SK-N-SH (cell line): ENCODE data around the gene GALK1. TPM values are rescaled to one million over a fixed set of nuclear protein-coding genes. Genes with fewer than 3 reads are reported as not detected.

Experiments used
- CTCF ChIA-PET: fragments of 300-600, 350-600 bp; formaldehyde crosslinking; extraction: SDS; loops from one replicate; lab custom pipeline; 2021; lab: Yijun Ruan, JAX
- POLR2A ChIA-PET: fragments of 350-600 bp; sonication (Branson Sonifier 250); formaldehyde crosslinking; extraction: SDS; loops from one replicate; lab custom pipeline; 2020; ENCODE audit warnings: antibody characterized with exemption, inconsistent platforms; lab: Yijun Ruan, JAX
- DNase-seq: peaks from one replicate; pipeline ENCODE4 v3.0.0; 2012
- H2AFZ ChIP-seq: fragments of 200-600 bp; sonication (generic); 2 replicates; pipeline ENCODE4 v1.8.1; 2016; ENCODE audit warnings: antibody characterized with exemption, mild to moderate bottlenecking, low read depth
- H3F3A ChIP-seq: fragments of 200-600 bp; sonication (generic); replicated peaks from 2 replicates; pipeline ENCODE3; 2016; ENCODE audit warnings: antibody characterized with exemption, mild to moderate bottlenecking; ENCODE audit not compliant: insufficient read depth
- H3K27ac ChIP-seq, 2 experiments: fragments of 200-500 bp in 1 of 2; fragments of 200-600 bp in 1 of 2; sonication (Bioruptor generic) in 1 of 2; sonication (generic), shearing (Covaris generic) in 1 of 2; 2 replicates each; pipeline versions ENCODE4 v1.5.1 to v1.6.1; 2014 to 2016; ENCODE audit warnings: low read depth in 2 of 2, inconsistent platforms in 1 of 2, low read length in 1 of 2, mild to moderate bottlenecking in 1 of 2, mixed read lengths in 1 of 2
- H3K27me3 ChIP-seq: fragments of 200-600 bp; sonication (generic), shearing (Covaris generic); 2 replicates; pipeline ENCODE4 v1.6.1; 2016; ENCODE audit warnings: mixed run types; ENCODE audit not compliant: insufficient read depth
- H3K36me3 ChIP-seq, 2 experiments: fragments of 200-500 bp in 1 of 2; fragments of 200-600 bp in 1 of 2; sonication (Bioruptor generic) in 1 of 2; sonication (generic) in 1 of 2; replicated peaks in 1 of 2; 2 replicates each; pipeline versions ENCODE3 to v1.5.1; 2014 to 2016; ENCODE audit warnings: low read length in 1 of 2, mild to moderate bottlenecking in 1 of 2; ENCODE audit not compliant: insufficient read depth in 2 of 2, control insufficient read depth in 1 of 2
- H3K4me1 ChIP-seq, 2 experiments: fragments of 200-500 bp in 1 of 2; fragments of 200-600 bp in 1 of 2; sonication (Bioruptor generic) in 1 of 2; sonication (generic), shearing (Covaris generic) in 1 of 2; 2 replicates each; pipeline versions ENCODE4 v1.5.1 to v1.6.1; 2014 to 2016; ENCODE audit warnings: low read depth in 1 of 2, low read length in 1 of 2, mixed run types in 1 of 2; ENCODE audit not compliant: insufficient read depth in 2 of 2, control insufficient read depth in 1 of 2
- H3K4me2 ChIP-seq: fragments of 200-600 bp; sonication (generic), shearing (Covaris generic); 2 replicates; pipeline ENCODE4 v1.6.1; 2017; ENCODE audit warnings: mixed run types
- H3K4me3 ChIP-seq, 2 experiments: fragments of 200-500 bp in 1 of 2; fragments of 200-600 bp in 1 of 2; sonication (Bioruptor generic) in 1 of 2; sonication (generic), shearing (Covaris generic) in 1 of 2; 2 replicates each; pipeline versions ENCODE4 v1.5.1 to v1.8.1; 2014 to 2016; ENCODE audit warnings: low read depth in 2 of 2, inconsistent platforms in 1 of 2, low read length in 1 of 2, mild to moderate bottlenecking in 1 of 2, mixed read lengths in 1 of 2, moderate library complexity in 1 of 2
- H3K79me2 ChIP-seq: fragments of 200-600 bp; sonication (generic); 2 replicates; pipeline ENCODE4 v1.8.1; 2017; ENCODE audit warnings: mild to moderate bottlenecking; ENCODE audit not compliant: insufficient read depth
- H3K9ac ChIP-seq: fragments of 200-600 bp; sonication (generic); 2 replicates; pipeline ENCODE4 v1.6.1; 2017; ENCODE audit warnings: mixed run types
- H3K9me2 ChIP-seq: fragments of 200-600 bp; sonication (generic); 2 replicates; pipeline ENCODE4 v1.6.1; 2017; ENCODE audit warnings: mixed run types
- H3K9me3 ChIP-seq: fragments of 200-600 bp; sonication (generic); 2 replicates; pipeline ENCODE4 v1.6.1; 2017; ENCODE audit warnings: mixed run types, mild to moderate bottlenecking, moderate library complexity
- H4K20me1 ChIP-seq: fragments of 200-600 bp; sonication (generic); 2 replicates; pipeline ENCODE4 v1.6.1; 2017; ENCODE audit warnings: mild to moderate bottlenecking, mixed run types; ENCODE audit not compliant: insufficient read depth
- CHD2 ChIP-seq: fragments of 150-350 bp; IDR thresholded peaks from 2 replicates; pipeline ENCODE4 v1.6.1; 2018; ENCODE audit warnings: low read length; ENCODE audit not compliant: partially characterized antibody
- FOXJ3 ChIP-seq: sonication (generic); formaldehyde crosslinking; IDR thresholded peaks from 2 replicates; pipeline ENCODE4 v1.5.1; 2020; ENCODE audit warnings: mild to moderate bottlenecking, missing genetic modification reagents
- JUND ChIP-seq: IDR thresholded peaks from 2 replicates; pipeline ENCODE4 v1.4.0; 2012
- MXI1 ChIP-seq: IDR thresholded peaks from 2 replicates; pipeline ENCODE4 v1.6.1; 2012; ENCODE audit warnings: mild to moderate bottlenecking, low read depth, low read length, improper control_type of control experiment
- NFIC ChIP-seq: IDR thresholded peaks from 2 replicates; pipeline ENCODE4 v1.4.0; 2012; ENCODE audit warnings: borderline replicate concordance
- NRF1 ChIP-seq: IDR thresholded peaks from 2 replicates; pipeline ENCODE4 v1.6.1; 2012; ENCODE audit warnings: low read depth, mild to moderate bottlenecking, low read length
- POLR2AphosphoS5 ChIP-seq: IDR thresholded peaks from 2 replicates; pipeline ENCODE4 v1.6.1; 2012; ENCODE audit warnings: low read depth, low read length
- RAD21 ChIP-seq: IDR thresholded peaks from 2 replicates; pipeline ENCODE4 v1.6.1; 2012; ENCODE audit warnings: mild to moderate bottlenecking, low read length
- RCOR1 ChIP-seq: fragments of 150-350 bp; IDR thresholded peaks from 2 replicates; pipeline ENCODE4 v1.6.1; 2017; ENCODE audit warnings: antibody characterized with exemption, low read length
- RFX5 ChIP-seq: IDR thresholded peaks from 2 replicates; pipeline ENCODE4 v1.6.1; 2012; ENCODE audit warnings: mild to moderate bottlenecking, improper control_type of control experiment, low read length
- SMC3 ChIP-seq: IDR thresholded peaks from 2 replicates; pipeline ENCODE4 v1.6.1; 2012; ENCODE audit warnings: low read depth, low read length, improper control_type of control experiment
- TAF1 ChIP-seq: IDR thresholded peaks from 2 replicates; pipeline ENCODE4 v1.6.1; 2012; ENCODE audit warnings: low read depth, mild to moderate bottlenecking, low read length, moderate library complexity, borderline replicate concordance
- TCF12 ChIP-seq: IDR thresholded peaks from 2 replicates; pipeline ENCODE4 v1.4.0; 2012
- TEAD4 ChIP-seq: IDR thresholded peaks from 2 replicates; pipeline ENCODE4 v1.4.0; 2012; ENCODE audit warnings: mild to moderate bottlenecking, borderline replicate concordance; ENCODE audit not compliant: insufficient read depth
- USF2 ChIP-seq: fragments of 150-350 bp; IDR thresholded peaks from 2 replicates; pipeline ENCODE4 v1.6.1; 2017; ENCODE audit warnings: antibody characterized with exemption, low read length, low read depth, borderline replicate concordance
- ZBTB33 ChIP-seq: IDR thresholded peaks from 2 replicates; pipeline ENCODE4 v1.4.0; 2012; ENCODE audit warnings: low read depth, borderline replicate concordance
- WGBS: methylation state at CpG from one replicate; pipeline ENCODE4 v1.1.6; 2017; ENCODE audit warnings: low lambda C conversion rate; 5-methylcytosine and 5-hydroxymethylcytosine counted together
- polyA plus RNA-seq, 3 experiments: library from polyadenylated mRNA; depleted of rRNA; stranded (reverse); fragments of >200 nt; gene quantifications; 2 replicates each; pipeline ENCODE4 v1.2.3, GENCODE V29; 2012

The GALK1 gene
- polyA plus RNA-seq, 1 of the 3 experiments (the other 2 are of a cell fraction), result 36.5 TPM

GRCh38 chr17:75810216-75810615, 45.2 kb upstream of the GALK1 start:
- Histone ChIP-seq H3K9me2 (no peaks in the 10 kb centered on the region), H3K27me3 (no peaks in the 10 kb centered on the region), H3F3A (peaks cover 6% of the 10 kb centered on the region), H3K4me2 (no peak overlapping the region), H3K79me2 (peaks cover 21% of the 10 kb centered on the region; the same call in 1 of the 2 replicates), H2AFZ (no peak overlapping the region), H3K4me1 (peaks cover 6 to 7% of the 10 kb centered on the region in 2 experiments; a peak in 3 of 4 replicates), H3K27ac (no peak overlapping the region), H3K9ac (no peak overlapping the region)
- 97% methylated on average over 5 of the region's 5 CpGs for WGBS
- CTCF ChIA-PET, result interaction anchor here (1.0 to 2.5 kb wide), 2 partner anchors 18 to 48 kb away, joined by 3 to 8 read pairs; no protein-coding TSS in a partner anchor
- TF ChIP-seq TAF1 (no peak), TCF12 (no peak), POLR2AphosphoS5 (no peak), JUND (no peak), TEAD4 (no peak), FOXJ3 (CRISPR knock-in tag) (no peak), RFX5 (no peak), NRF1 (no peak), RCOR1 (no peak)
- TF ChIP-seq, all 33 proteins: peak for 0
- POLR2A ChIA-PET, result no interaction called here
- no peaks in the 10 kb centered on the region for H4K20me1 ChIP-seq
- no peaks in the 10 kb centered on the region for H3K9me3 ChIP-seq
- DNase-seq, result no peak
- H3K36me3 ChIP-seq, result peaks cover 5 to 26% of the 10 kb centered on the region in 2 experiments
- no peak overlapping the region for H3K4me3 ChIP-seq

- 93% methylated on average over 20 of the region's 24 CpGs for WGBS
- Histone ChIP-seq H3K4me2 (no peak overlapping the region), H3K9me2 (no peaks in the 10 kb centered on the region), H3K9me3 (no peaks in the 10 kb centered on the region), H4K20me1 (no peaks in the 10 kb centered on the region), H3K79me2 (peaks cover 27% of the 10 kb centered on the region; the same call in 1 of the 2 replicates), H3K9ac (no peak overlapping the region), H3F3A (peaks cover 3% of the 10 kb centered on the region), H2AFZ (no peak overlapping the region), H3K27me3 (no peaks in the 10 kb centered on the region), H3K36me3 (peaks cover 5 to 26% of the 10 kb centered on the region in 2 experiments), H3K27ac (no peak overlapping the region; a peak in 1 of 4 replicates), H3K4me3 (no peak overlapping the region), H3K4me1 (peaks cover 3 to 6% of the 10 kb centered on the region in 2 experiments; a peak in 2 of 4 replicates)
- TF ChIP-seq RFX5, result no peak
- ChIA-PET CTCF (interaction anchor here (0.8 to 2.5 kb wide), 5 partner anchors 18 to 62 kb away, joined by 3 to 8 read pairs (median 3); no protein-coding TSS in a partner anchor), POLR2A (interaction anchor here (0.9 to 2.4 kb wide), 5 partner anchors 9 to 30 kb away, joined by 3 to 12 read pairs (median 4); partner anchors contain the start of gene UNK)
- DNase-seq, result peak; percentile 29
Observed at GRCh38 chr17:75809631-75810111, 44.7 kb upstream of the GALK1 start.

GRCh38 chr17:75808905-75809621, 44.1 kb upstream of the GALK1 start:
- H3K4me1 ChIP-seq, result peaks cover 0 to 6% of the 10 kb centered on the region in 2 experiments; a peak in 1 of 4 replicates
- CTCF ChIA-PET, result interaction anchor here (0.8 to 3.1 kb wide), 9 partner anchors 10 to 61 kb away, joined by 3 to 18 read pairs (median 3); no protein-coding TSS in a partner anchor
- peak overlapping the region in 1 of 2 experiments; percentile 30; a peak in 1 of 4 replicates for H3K27ac ChIP-seq
- peaks cover 5 to 26% of the 10 kb centered on the region in 2 experiments for H3K36me3 ChIP-seq
- H2AFZ ChIP-seq, result no peak overlapping the region
- H3K27me3 ChIP-seq, result no peaks in the 10 kb centered on the region
- H4K20me1 ChIP-seq, result no peaks in the 10 kb centered on the region
- H3K4me3 ChIP-seq, result no peak overlapping the region
- H3K79me2 ChIP-seq, result peaks cover 32% of the 10 kb centered on the region; the same call in 1 of the 2 replicates
- WGBS, result 83% methylated on average over 18 of the region's 18 CpGs
- H3K9ac ChIP-seq, result no peak overlapping the region
- no peaks in the 10 kb centered on the region for H3K9me3 ChIP-seq
- H3F3A ChIP-seq, result no peaks in the 10 kb centered on the region
- no peaks in the 10 kb centered on the region for H3K9me2 ChIP-seq
- DNase-seq, result peak; percentile 27
- no peak overlapping the region for H3K4me2 ChIP-seq
- POLR2A ChIA-PET, result interaction anchor here (0.9 to 2.4 kb wide), 7 partner anchors 10 to 33 kb away, joined by 3 to 12 read pairs (median 3); partner anchors contain the start of gene UNK
- TF ChIP-seq TAF1 (no peak), JUND (no peak), NFIC (no peak), ZBTB33 (no peak), USF2 (no peak), SMC3 (no peak), RAD21 (no peak), CHD2 (no peak), FOXJ3 (CRISPR knock-in tag) (no peak), MXI1 (no peak)
